Tibial nerve (tissue), 4 donors: ENCODE data around the gene TMEM41A. TPM values are rescaled to one million over a fixed set of nuclear protein-coding genes. Genes with fewer than 3 reads are reported as not detected.

Experiments
- DNase-seq, 2 donors: peaks; one replicate each; pipeline ENCODE4 v3.0.0-alpha.2; 2019; ENCODE audit warnings: low spot score in 2 of 2
- H3K27ac ChIP-seq, 4 donors: fragments of 200-600 bp; sonication (generic) in 3 of 4; one replicate each; pipeline ENCODE4 v1.5.1; 2017 to 2019; ENCODE audit warnings: mild to moderate bottlenecking in 1 of 4
- H3K27me3 ChIP-seq, 2 donors: fragments of 200-600 bp; sonication (generic) in 1 of 2; one replicate each; pipeline versions ENCODE4 v1.5.1 to v1.6.0; 2017 to 2019
- H3K36me3 ChIP-seq, 3 donors: fragments of 200-600 bp; sonication (generic); one replicate each; pipeline ENCODE4 v1.5.1; 2018 to 2019
- H3K4me1 ChIP-seq, 4 donors: fragments of 200-600 bp; sonication (generic) in 3 of 4; one replicate each; pipeline ENCODE4 v1.5.1; 2017 to 2019
- H3K4me3 ChIP-seq, 4 donors: fragments of 200-600 bp; sonication (generic) in 3 of 4; one replicate each; pipeline ENCODE4 v1.5.1; 2017 to 2019; ENCODE audit warnings: mild to moderate bottlenecking in 1 of 4, moderate library complexity in 1 of 4
- H3K9me3 ChIP-seq, 4 donors: fragments of 200-600 bp; sonication (generic) in 3 of 4; one replicate each; pipeline ENCODE4 v1.5.1; 2017 to 2019
- EP300 ChIP-seq, 2 donors: sonication (generic); formaldehyde crosslinking; IDR thresholded peaks; one replicate each; pipeline ENCODE4 v1.6.1; 2017; ENCODE audit warnings: antibody characterized with exemption in 2 of 2, mild to moderate bottlenecking in 1 of 2
- POLR2A ChIP-seq, 2 donors: fragments of 450-650 bp; IDR thresholded peaks; one replicate each; pipeline ENCODE4 v1.6.1; 2017; ENCODE audit warnings: antibody characterized with exemption in 2 of 2, mild to moderate bottlenecking in 2 of 2, moderate library complexity in 2 of 2
- WGBS, 2 donors: methylation state at CpG; one replicate each; pipeline ENCODE4 v1.1.5; 2018; 5-methylcytosine and 5-hydroxymethylcytosine counted together
- total RNA-seq, 4 donors: library from RNA; depleted of rRNA; stranded (reverse); fragments of >200 nt; gene quantifications; one replicate each; pipeline ENCODE4 v1.1.0, GENCODE V29; 2016
- TF ChIP-seq, protein P1 (sequence below), 5 experiments: fragments of 200-600 bp in 3 of 5; fragments of 450-650 bp in 2 of 5; sonication (generic) in 3 of 5; IDR thresholded peaks; one replicate each; pipeline ENCODE4 v1.5.1; 2016 to 2019; ENCODE audit warnings: antibody characterized with exemption in 5 of 5, mild to moderate bottlenecking in 3 of 5, moderate library complexity in 2 of 5

The TMEM41A gene
- 10 to 100 TPM; 11.4 to 19.8 (median 14.9) TPM for total RNA-seq

DNA sequence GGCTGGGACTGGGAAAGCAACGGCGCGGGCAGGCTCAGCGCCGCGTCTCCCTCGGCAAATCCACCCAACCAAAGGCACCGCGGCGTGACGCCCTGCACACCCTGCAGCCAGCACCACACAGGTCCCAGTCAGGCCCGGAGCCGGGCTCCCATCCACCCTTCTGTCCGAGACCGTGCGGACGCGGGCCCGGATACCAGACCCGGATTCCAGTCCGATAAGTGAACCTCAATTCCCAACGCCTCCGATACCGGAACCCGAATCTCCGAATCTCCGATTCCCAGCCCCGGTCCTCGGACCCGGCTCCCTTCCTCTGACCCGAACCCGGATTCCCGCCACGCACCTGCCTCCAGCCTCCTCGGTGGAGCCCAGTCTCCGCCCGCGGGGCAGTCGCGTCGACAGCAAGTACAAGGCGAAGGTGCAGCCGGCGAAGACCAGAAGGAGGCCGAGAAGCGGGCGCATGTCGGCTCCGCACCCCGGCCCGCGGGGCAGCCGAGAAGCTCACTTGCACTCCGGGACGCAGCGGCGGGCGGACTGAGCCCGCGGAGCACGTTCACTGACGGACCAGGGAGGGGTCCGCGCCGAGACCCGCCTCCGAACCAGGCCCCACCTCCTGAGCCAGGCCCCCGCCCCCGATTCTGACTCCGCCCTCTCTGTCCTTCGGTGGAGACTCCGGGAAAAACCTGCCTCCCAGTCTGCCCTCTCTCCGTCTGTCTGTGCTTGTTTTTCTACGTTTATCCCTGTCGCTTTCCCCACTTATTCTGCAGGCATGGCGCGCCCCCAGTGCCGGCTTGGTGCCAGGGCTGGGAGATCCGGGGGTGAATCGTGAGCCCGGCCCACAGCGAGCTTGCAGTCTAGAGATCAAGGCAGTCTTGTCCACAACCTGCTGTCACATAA lies at the start of gene TMEM41A:
Gene TMEM41A, minus strand, starts transcription at position 533 of the 894 bp plus-strand sequence. Its CDS starts 74 bp downstream, at position 459.
- 1 to 2% methylated on average over 54 to 59 of the region's 82 CpGs for WGBS, 2 donors
- peaks cover 0 to 30% (median 16%) of the 10 kb centered on the region in 3 donors for H3K36me3 ChIP-seq
- H3K4me1 ChIP-seq, result peaks cover 0 to 28% (median 13%) of the 10 kb centered on the region in 4 donors
- no peaks in the 10 kb centered on the region for H3K9me3 ChIP-seq
- H3K27ac ChIP-seq, result peak within 1 kb of the TSS; percentile 37 to 85 (median 78)
- no peaks in the 10 kb centered on the region for H3K27me3 ChIP-seq
- DNase-seq, result peak; percentile 85 to 89
- TF ChIP-seq, protein P1, sequence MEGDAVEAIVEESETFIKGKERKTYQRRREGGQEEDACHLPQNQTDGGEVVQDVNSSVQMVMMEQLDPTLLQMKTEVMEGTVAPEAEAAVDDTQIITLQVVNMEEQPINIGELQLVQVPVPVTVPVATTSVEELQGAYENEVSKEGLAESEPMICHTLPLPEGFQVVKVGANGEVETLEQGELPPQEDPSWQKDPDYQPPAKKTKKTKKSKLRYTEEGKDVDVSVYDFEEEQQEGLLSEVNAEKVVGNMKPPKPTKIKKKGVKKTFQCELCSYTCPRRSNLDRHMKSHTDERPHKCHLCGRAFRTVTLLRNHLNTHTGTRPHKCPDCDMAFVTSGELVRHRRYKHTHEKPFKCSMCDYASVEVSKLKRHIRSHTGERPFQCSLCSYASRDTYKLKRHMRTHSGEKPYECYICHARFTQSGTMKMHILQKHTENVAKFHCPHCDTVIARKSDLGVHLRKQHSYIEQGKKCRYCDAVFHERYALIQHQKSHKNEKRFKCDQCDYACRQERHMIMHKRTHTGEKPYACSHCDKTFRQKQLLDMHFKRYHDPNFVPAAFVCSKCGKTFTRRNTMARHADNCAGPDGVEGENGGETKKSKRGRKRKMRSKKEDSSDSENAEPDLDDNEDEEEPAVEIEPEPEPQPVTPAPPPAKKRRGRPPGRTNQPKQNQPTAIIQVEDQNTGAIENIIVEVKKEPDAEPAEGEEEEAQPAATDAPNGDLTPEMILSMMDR (IDR thresholded peaks at IDR 0.05), result peak in 1 of 5 experiments; percentile 35
- TF ChIP-seq POLR2A (IDR thresholded peaks at IDR 0.05) (peak; percentile 70 to 80), EP300 (IDR thresholded peaks at IDR 0.05) (peak; percentile 70 to 97)
- peak within 1 kb of the TSS; percentile 72 to 85 (median 78) for H3K4me3 ChIP-seq

GRCh38 chr3:185540695-185541094 lies 41.9 kb upstream of the TMEM41A start:
- H3K4me3 ChIP-seq, result no peak overlapping the region
- no peak for TF ChIP-seq POLR2A (IDR thresholded peaks at IDR 0.05)
- TF ChIP-seq, protein P1 (IDR thresholded peaks at IDR 0.05), result no peak
- no peak for TF ChIP-seq EP300 (IDR thresholded peaks at IDR 0.05)
- no peak overlapping the region for H3K27ac ChIP-seq
- DNase-seq, result no peak
- no peaks in the 10 kb centered on the region for H3K9me3 ChIP-seq
- H3K27me3 ChIP-seq, result no peaks in the 10 kb centered on the region
- no peaks in the 10 kb centered on the region for H3K36me3 ChIP-seq
- H3K4me1 ChIP-seq, result peaks cover 0 to 7% (median 0%) of the 10 kb centered on the region in 4 donors
- WGBS, 2 donors, result 82 to 85% methylated on average over 7 of the region's 7 CpGs

DNA sequence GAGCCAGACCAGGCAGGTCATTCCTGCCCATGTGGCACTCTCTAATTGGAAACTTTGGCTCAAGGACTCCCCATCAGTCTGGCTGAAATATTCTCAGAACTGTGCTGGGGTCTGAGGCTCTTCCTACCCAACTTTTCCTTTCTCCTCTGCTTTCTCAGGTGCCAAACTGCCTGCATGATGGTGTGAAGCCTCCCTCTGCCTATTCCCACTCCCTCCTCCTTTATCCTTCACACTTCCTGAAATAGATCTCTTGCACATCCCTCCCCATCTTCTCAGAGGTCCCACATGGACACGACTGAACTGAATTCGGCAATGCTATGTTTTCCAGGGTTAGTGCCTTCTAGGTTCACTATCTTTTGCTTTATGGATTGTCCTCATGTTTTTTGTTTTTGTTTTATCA lies 41.1 kb upstream of the TMEM41A start:
- DNase-seq, result no peak
- Histone ChIP-seq H3K4me1 (peaks cover 0 to 7% (median 0%) of the 10 kb centered on the region in 4 donors), H3K27me3 (no peaks in the 10 kb centered on the region), H3K36me3 (no peaks in the 10 kb centered on the region), H3K27ac (no peak overlapping the region), H3K9me3 (no peaks in the 10 kb centered on the region), H3K4me3 (no peak overlapping the region)
- TF ChIP-seq POLR2A (IDR thresholded peaks at IDR 0.05), result no peak
- TF ChIP-seq, protein P1 (IDR thresholded peaks at IDR 0.05), result no peak
- TF ChIP-seq EP300 (IDR thresholded peaks at IDR 0.05), result no peak
- 67 to 73% methylated on average over 2 of the region's 2 CpGs for WGBS, 2 donors

DNA sequence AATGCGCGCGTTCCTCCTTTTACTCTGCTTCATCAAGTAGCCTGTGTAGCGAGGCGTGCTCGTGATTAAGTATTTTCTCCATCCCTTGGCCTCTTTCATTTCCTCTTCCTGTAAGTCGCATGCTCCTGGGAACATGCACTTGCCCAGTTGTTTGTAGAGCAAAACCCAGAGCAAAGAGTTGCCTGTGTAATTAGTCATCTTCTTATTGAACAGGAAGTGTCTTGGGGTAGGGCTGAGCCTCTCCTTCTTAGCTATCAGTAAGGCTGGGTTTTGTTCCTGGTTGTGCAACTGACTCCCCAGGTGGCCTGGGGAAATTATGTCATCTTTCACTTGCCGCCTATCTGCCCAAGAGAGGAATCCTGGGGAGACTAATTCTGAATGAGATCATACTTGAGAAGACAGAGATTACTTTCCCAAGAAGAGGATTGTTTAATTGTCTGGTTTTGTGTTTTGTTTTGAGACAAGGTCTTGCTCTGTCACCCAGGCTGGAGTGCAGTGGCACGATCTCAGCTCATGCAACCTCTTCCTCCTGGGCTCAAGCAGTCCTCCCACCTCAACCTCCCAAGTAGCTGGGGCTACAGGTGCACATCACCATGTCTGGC lies 38.6 kb upstream of the TMEM41A start:
- peak; percentile 30 to 60 for DNase-seq
- WGBS, 2 donors, result 31 to 51% methylated on average over 9 of the region's 9 CpGs
- Histone ChIP-seq H3K4me1 (peaks cover 0 to 7% (median 0%) of the 10 kb centered on the region in 4 donors), H3K4me3 (no peak overlapping the region), H3K9me3 (no peaks in the 10 kb centered on the region), H3K27ac (peak overlapping the region in 3 of 4 donors; percentile 48 to 64 (median 57)), H3K36me3 (no peaks in the 10 kb centered on the region), H3K27me3 (no peaks in the 10 kb centered on the region)
- TF ChIP-seq, protein P1 (IDR thresholded peaks at IDR 0.05), result no peak
- peak in 1 of 2 donors; percentile 74 for TF ChIP-seq EP300 (IDR thresholded peaks at IDR 0.05)
- no peak for TF ChIP-seq POLR2A (IDR thresholded peaks at IDR 0.05)

DNA sequence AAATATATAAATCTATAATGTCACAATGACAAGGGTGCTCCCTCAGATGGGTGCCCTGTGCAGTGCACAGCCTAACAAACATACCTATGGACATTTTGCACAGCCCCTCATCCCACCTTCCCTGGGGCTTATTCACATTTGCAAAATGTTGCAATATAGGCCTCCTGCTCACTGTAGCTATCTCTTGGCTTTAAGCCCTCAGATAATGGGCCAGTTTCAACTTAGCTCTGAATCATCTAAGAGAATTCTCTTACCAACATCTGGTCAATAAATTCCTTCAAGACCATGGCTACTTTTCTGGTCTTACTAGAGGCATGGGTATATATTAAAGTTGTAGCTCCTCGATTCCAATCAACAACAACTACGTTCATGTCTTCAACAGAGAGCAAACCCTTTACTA lies 35.7 kb upstream of the TMEM41A start:
- no peaks in the 10 kb centered on the region for H3K36me3 ChIP-seq
- no peaks in the 10 kb centered on the region for H3K27me3 ChIP-seq
- DNase-seq, result no peak
- no peak overlapping the region for H3K4me3 ChIP-seq
- no peaks in the 10 kb centered on the region for H3K9me3 ChIP-seq
- peaks cover 0 to 7% (median 0%) of the 10 kb centered on the region in 4 donors for H3K4me1 ChIP-seq
- no peak for TF ChIP-seq EP300 (IDR thresholded peaks at IDR 0.05)
- TF ChIP-seq, protein P1 (IDR thresholded peaks at IDR 0.05), result no peak
- no peak for TF ChIP-seq POLR2A (IDR thresholded peaks at IDR 0.05)
- H3K27ac ChIP-seq, result no peak overlapping the region
- 95 to 98% methylated on average over 2 of the region's 2 CpGs for WGBS, 2 donors
